HG03196 (cell line): ENCODE data around the gene CD164L2.

Experiments
- ATAC-seq: cut with Tn5 transposase; IDR thresholded peaks from one replicate; pipeline ENCODE4 v1.9.1; 2021; ENCODE audit not compliant: unreplicated experiment

Gene CD164L2

DNA sequence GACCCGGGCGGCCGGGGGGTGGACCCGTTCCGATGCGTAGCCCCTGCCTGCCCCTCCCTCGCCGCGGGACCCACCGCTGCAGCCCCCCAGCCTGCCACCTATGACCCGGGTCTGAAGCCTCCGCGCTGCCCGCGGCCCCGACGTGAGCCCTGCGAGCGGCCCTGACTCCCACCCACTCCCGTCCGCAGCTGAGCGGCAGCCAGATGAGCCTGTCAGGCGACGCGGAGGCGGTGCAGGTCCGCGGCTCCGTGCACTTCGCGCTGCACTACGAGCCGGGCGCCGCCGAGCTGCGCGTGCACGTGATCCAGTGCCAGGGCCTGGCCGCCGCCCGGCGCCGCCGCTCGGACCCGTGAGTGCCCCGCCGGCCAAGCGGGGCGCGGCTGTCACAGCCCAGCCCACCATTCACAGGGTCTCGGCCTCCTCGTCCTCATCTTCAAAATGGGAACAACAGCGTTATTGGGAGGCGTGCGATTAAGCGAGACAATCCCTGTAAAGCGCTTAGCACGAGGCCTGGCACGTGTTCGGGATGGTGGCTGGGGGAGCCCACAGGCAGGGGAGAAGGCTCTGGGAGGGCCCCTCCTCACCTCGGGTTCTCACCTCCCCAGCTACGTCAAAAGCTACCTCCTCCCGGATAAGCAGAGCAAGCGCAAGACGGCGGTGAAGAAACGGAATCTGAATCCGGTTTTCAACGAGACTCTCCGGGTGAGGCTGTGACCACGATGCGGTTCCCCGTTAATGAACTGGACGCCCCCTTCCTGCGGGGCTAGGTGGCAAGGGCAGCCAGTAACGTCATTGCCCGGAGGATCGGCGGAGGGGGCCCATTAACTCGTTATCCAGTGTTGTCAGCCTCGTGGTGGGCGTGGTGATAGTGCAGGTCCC is 33.1 kb downstream of the CD164L2 start:
- no peak for ATAC-seq

DNA sequence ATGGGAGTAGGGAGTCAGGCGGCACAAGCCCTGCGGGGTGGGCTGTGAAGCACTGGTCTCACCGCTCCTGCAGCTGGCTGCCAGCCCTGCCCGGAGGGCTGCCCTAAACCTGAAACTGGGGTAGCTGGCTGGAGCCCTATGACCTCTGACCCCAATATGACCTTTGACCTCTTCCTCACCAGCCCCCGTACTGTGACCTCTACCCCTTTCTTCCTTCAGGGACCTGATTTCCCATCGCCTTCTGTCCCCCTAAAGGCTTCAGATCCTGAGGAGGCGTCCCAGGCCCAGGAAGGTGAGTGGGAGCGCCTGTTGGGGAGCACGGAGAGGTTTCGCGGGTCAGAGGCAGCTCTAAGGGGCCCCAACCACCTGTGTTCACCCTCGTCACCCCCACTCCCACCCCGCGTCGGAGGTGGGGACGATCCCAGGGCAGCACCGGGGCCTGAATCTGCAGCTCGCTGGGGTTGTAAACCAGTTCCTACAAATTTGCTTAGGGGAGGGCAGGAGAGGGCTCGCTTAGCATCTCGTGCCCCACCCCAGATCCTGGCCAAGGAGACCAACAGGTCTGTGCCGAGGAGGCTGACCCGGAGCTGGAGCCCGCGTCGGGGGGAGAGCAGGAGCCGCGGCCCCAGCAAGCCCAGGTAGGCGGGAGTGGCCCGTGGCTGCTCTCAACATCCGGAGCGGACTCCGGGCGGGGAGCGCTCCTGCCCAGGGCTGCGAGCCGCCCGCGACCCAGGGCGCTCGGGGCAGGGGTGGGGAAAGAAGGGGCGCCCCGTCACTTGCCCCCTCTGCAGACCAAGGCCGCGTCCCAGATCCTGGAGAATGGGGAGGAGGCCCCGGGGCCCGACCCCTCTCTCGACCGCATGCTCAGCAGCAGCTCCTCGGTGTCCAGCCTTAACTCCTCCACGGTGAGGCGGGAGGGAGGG is 34.0 kb downstream of the CD164L2 start:
- ATAC-seq = no peak

DNA sequence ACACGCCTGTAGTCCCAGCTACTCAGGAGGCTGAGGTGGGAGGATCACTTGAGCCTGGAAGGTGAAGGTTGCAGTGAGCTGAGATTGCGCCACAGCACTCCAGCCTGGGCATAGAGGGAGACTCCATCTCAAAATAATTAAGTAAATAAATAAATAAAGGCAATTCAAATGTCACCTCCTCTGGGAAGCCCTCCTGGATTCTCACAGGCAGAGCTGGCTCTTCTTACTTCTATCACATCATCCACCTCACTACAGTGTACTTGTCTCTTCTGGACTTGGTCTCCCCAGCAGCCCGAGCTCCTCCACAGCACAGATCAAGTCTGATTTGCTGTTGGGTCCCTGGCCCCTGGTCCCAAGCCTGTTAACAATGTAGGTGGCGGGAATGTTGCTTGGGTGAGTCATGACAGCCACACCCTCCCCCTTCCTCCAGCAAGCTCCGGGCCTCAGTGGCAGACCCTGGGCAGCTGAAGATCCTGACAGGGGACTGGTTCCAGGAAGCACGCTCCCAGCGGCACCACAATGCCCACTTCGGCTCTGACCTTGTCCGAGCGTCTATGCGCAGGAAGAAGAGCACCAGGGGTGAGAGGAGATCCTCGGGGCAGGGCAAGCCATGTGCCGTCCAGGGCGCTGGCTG is 36.0 kb downstream of the CD164L2 start:
- no peak for ATAC-seq

DNA sequence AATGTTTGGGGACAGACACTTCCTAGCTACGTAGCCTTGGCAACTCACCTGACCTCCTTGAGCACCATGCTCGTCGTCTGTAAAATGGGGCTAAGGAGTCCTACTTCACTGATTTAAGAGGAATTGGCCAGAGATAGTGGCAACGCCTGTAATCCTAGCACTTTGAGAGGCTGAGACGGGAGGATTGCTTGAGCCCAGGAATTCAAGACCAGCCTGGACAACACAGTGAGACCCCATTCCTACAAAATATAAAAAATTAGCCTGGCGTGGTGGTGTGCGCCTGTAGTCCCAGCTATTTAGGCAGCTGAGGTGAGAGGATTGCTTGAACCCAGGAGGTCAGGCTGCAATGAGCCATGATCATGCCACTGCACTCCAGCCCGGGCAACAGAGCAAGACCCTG is 36.8 kb downstream of the CD164L2 start:
- ATAC-seq = no peak

DNA sequence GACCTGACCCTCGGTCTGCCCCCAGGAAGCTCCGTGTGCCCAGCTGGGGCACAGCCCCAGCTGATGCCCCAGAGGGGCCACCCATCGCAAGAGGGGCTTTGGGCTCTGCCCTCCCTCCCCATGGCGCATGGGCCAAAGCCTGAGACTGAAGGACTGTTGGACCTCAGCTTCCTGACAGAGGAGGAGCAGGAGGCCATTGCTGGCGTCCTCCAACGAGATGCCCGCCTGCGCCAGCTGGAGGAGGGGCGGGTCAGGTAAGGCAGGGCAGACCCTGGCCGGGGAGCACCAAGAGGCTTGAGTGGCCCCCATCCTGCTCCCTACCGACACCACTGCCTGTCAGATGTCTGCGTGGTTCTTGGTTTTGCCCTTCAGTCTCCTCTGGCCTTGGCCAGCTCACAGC is 37.9 kb downstream of the CD164L2 start:
- no peak for ATAC-seq

DNA sequence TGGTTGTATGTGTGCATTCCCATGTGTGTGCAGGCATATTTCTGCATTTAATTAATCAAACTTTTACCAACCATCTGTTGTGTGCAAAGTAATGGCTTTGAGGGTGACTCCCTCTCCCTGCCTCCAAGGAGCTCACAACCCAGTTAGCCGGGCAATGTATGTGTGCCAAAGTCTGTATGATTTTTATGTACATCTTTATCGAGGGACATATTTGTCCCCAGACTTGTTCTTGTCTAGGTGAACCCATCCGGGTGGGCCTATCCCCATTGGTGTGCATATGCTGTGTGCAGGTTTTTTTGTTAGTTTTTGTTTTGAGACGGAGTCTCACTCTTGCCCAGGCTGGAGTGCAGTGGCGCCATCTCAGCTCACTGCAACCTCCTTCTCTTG is 39.5 kb downstream of the CD164L2 start:
- no peak for ATAC-seq

DNA sequence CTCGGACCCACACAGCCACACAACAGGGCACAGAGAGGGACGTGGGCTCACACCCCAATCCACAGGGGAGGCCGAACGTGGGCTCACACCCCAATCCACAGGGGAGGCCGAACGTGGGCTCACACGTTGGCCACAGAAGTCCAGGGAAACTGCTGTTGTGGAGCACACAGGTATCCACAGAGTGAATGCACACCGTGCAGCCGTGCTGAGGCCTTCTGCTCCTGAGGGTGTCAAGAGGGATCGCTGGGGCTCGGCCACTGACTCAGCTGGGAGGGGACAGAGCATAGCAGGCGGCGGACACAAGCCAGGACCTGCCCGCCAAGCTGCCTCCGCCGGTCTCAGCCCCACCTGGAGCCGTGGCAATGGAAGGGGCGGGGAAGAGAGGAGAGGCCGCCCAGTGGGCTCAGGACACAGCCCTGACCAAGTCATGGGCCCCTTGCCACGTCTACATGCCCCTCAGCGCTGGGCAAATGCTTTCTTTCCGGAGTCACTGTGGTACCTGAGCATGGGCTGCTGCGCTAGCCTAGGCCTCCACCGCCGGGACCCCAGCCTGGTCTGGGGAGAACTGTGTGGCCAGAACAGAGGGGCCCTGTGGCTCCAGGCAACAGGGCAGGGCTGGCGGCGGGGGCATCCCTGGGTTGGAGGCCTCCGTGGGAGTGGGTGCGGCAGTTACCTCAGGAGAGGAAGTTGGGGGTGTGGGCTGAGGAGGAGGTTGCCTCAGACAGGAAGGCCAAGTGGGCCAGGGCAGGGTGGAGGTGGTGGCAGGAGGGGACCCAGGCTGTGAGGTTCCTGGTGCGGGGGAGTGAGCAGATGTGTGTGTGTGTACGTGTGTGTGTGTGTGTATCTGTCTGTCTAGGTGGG is 40.1 kb downstream of the CD164L2 start:
- peak; percentile 34 for ATAC-seq

DNA sequence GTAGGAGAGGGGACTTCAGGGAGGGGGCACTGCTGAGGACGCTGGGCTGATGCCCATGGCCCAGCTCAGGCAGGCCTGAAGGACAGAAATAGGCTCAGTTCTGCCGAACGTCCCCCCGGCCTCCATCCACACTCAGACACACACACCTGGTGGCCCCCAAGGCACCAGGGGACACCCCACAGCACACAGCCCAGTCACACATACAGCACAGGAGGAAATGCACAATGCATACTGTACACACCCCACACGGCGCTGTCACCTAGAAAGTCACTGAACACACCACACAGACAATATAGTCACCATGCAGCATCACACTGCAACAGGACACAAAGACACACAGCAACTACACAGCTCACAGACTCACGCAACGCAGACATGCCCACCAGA is 40.7 kb downstream of the CD164L2 start:
- no peak for ATAC-seq

DNA sequence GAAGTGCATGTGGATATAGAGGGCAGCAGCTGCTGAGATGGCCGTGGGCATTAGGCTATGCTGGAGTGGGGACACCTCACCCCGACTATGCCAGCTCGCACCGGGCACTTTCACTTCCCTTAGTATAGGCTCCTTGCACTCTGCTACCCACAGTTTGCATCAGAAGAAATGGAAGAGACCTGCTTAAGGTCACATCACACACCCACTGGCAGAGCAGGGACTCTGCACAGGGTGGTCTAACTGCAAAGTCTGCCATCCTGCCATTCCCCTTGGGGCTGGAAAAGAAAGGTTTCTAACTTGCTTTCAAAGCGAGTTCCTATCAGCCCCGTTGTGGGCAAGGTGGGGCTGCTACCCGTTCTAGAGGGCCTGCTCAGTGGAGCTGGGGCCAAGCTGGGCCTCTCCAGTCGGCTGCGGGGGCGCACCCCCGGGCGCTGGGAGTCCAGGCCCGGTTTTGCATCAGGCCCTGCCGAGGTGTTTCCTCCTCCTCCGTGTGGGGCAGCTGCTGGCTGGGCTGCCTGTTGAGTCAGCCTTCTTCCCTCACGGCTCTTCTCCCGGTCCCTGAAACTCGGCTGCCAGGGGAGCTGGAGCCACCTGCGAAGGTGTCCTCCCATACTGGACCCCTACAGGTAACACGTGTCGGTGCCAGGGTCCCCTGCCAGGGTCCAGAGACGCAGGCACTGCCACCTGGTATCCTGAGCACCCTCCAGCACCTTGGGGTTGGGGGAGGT is 41.4 kb downstream of the CD164L2 start, which contains the start of gene SYTL1:
Gene SYTL1, plus strand, starts transcription at position 498 of the 728 bp plus-strand sequence. CDS start 3,313 bp downstream, outside the sequence.
- ATAC-seq = peak; percentile 54

DNA sequence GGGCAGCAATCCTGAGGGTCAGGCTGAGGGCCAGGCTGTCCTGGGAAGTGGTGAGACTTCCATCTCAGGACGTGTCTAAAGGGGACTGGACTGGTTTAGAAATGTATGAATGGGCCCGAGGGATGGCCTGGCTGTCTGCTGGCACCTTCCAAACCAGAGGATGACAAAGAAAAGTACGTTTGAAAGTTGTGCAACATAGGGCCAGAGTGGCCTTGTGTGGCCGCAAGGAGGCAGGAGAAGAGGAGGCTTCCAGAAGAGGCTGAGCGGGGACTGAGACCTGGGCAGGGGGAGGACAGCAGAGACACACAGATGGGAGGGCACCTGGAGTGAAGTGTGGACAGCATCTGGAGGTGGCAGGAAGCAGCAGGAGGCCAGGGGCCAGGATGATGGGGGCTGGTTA is 43.9 kb downstream of the CD164L2 start:
- ATAC-seq = no peak

DNA sequence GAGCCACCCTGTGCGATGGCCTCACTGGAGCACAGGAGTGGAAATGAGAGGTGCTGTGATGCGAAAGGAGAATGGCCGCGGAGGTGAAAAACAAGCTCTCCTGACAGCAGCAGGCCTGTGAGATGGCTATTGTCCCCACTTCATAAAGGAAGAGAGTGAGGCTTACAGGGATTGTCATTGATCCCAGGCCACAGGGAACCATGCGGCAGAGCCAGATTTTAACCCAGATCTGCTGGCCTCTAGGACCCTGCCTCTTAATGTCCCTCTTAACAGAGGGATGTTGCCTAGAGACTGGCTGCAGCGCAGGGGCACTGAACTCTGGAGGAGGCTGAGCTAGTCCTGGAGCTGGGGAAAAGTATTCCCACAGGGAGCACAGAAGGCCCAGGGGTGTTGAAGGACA is 44.4 kb downstream of the CD164L2 start:
- ATAC-seq = no peak

DNA sequence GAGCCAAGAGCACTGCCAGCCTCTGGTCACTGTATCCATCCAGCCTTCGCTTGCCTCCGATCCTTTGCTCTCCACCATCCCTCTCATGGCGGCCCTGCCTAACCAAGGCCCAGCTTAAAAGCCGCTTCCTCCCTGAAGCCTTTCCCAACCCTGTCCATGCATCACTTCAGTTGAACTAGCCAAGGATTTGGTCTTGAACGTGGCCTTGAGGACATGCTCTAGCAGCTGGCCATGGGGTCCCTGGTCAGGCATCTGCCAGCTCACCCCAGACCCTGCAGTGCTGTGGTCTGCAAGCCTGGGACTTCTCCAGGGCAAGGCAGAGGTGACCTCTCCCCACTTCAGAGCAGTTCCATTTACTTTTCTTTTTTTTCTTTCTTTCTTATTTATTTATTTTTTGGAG is 46.4 kb downstream of the CD164L2 start:
- ATAC-seq = no peak

DNA sequence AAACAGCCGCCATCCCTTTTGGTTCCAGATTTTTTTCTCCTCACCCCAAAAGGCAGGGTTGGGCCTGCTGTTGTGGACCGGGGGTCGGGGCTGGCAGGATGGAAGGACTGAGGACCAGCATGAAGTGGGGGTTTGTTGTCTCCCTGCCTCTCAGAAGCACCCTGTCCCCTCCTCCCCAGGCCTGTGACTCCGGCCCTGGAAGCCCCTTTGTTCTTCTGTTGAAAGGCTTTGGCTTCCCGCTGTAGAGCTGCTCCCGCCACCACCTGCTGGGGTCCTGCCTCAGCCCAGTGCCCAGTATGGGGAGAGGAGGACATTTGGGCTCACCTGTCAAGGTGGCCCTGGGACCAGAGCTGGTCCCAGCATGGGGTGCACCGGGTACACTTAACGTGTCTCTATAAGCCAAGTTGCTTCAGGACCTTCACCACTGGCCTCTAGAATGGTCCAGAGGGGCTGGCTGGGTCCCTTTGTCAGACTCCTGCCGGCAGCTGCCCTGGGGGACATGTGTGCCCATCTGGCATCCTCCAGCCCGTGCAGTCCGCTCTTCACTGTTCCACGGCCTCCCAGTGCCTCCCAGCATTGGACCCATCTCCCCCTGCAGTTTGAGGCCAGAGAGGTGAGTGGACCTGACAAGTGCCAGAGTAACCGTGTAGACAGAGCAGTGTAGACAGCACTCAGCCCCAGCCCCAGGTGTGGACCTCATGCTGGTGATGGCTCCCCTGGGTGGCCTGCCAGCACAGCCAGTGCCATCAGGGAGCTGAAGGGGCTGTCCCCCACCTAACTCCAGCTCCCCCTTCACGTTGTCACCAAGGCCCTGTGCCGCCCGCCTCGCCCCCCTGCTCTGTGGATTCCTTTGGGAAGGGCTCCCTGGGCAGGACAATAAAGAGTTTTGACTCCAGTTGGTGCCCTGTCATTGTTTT is 47.4 kb downstream of the CD164L2 start:
- ATAC-seq = no peak

DNA sequence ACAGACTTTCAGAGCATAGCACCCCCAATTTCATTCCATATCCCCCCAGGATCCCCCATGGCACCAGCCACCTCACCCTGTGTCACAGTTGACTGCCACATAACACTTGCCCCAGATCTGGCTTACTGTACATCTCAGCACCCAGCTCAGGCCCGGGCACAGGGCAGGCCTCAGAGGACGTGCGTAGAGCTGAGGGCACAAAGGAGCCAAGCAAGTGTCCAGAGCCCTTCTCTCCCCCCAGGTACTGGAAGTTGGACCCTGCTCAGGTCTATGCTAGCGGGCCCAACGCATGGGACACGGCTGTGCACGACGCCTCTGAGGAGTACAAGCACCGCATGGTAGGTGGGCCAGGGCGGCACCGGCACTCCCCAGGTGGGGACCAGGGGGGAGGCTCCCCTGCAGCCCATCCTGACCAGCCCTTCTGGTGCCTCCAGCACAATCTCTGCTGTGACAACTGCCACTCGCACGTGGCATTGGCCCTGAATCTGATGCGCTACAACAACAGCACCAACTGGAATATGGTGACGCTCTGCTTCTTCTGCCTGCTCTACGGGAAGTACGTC is 49.3 kb downstream of the CD164L2 start:
- no peak for ATAC-seq

DNA sequence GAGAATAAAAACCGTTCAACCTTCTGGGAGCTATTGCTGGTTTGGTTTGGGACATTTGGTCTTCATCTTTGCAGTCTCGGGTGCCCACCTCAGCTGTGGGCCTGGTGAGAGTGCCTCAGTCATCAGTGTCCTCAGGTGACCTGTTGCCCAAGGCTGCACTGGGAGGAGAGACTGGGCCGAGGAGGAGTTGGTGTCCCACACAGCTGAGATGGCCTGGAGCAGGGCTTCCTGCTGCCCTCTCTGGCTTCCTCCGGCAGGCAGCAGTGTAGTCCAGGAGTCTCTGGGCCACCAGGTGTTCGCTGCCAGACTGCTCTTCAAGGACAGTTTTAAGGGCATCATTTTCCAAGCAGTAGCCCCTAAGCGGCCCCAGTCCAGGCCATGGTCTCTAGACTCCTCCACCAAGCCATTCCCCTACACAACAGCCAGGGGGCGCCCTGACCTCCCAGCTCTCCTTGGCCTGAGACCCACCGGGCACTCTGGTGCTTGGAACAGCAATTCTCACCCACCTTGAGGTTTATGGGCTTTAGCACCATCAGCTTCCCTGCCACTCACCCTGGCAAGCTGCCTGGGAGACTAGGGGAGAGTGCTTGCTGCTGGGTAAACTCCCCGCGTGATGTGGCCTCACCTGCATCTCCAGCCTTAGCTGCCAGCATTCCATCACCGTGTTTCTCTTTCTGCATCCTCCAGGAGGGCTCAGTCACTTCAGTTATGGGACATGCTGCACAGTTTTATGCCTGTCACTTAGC is 50.4 kb downstream of the CD164L2 start:
- ATAC-seq = no peak

DNA sequence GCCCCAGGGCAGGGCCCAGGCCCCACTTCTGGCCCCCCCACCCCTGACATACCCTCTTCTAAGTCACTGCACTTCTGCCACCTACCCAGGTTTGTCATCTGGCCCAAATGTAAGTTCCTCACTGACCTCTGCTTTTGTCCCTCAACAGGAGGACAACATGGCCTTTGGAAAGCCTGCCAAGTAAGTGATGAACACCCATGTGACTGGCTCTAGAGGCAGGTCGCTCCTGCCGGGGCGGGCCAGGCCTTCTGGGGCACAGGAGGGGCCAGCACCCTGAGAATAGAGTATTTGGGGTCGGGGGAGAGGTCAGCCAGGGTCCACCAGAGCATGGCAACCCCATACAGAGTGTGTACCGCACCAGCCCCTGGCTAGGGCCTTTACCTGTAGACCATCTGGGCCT is 51.2 kb downstream of the CD164L2 start:
- no peak for ATAC-seq

DNA sequence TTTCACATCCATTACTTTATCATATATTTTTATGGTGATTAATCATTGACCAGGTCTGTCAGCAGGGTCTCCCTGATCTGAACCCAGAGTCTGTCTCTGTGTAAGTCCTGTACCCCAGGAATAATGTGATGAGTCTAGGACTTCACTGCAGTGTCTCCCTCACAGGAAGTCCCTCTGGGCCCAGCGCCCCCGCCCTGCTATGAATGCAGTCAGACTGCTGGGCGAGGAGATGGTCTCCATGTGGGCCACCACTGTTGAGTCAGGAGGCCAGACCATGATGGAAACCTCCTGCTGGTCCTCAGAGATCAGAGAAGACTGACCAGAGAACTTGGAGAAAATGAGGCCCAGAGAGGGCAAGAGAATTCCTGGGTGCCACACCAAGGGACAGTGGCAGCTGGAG is 51.7 kb downstream of the CD164L2 start:
- no peak for ATAC-seq

DNA sequence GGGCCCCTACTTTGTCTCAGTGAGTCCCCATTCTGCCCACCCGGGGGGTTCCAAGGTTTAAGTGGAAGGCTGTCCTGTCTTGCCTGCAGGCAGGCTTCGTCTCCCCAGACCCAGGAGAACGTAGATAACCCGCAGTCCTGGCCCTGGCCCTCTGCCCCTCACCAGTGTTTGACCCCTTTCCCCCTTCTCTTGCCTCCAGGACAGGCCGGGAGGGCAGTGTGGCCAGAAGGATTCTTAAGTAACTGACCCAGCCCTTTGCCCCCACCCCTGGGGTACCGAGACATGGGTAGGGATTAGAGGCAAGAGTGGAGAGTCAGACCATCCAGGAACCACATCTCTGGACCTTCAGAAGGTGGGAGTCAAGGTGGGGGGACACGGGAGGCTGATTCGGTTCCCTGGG is 52.3 kb downstream of the CD164L2 start:
- ATAC-seq = no peak
